GM20000 (cell line): ENCODE data around the gene CD44.

ENCODE experiments used
- DNase-seq: peaks from one replicate; pipeline ENCODE4 v3.0.0; 2012; ENCODE audit warnings: low spot score
- TF ChIP-seq, protein P1 (sequence below): IDR thresholded peaks from 2 replicates; pipeline ENCODE4 v1.5.1; 2012; ENCODE audit warnings: mild to moderate bottlenecking, control low read depth; ENCODE audit errors: extremely low read depth, missing control alignments

The CD44 gene

DNA sequence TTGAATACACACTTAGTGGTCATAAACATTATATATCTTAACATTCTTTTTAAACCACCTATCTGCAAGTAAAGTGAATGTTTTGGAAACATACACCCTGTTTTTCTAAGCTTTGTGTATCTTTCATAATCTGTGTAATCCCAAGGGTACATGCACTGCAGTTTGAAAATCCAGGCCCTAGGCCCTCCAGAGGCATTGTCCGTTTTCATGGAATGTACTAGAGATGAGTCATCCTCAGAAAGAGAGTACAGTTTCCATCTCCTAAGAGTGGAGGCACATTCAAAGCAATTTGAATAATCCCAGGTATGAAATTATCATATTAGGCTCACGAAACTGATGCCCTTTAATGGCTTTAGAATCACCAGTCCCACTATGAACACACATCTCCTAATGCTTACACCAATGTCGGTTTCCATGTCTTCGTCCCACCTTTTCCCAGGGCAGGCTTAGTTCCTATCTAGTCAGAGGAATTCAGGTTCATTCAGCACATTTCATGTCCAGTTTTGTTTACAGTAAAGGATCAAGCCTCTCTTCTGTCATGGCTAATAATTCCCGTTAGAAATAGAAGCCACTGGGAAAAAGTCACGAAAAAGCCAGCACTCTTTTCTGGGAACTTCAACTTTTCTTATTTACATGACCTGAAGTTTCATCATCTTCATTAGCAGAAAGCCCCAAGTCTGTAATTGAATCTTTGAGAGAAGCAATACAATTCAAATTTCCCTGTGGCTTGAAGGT lies 39.5 kb upstream of the CD44 start:
- TF ChIP-seq, protein P1, sequence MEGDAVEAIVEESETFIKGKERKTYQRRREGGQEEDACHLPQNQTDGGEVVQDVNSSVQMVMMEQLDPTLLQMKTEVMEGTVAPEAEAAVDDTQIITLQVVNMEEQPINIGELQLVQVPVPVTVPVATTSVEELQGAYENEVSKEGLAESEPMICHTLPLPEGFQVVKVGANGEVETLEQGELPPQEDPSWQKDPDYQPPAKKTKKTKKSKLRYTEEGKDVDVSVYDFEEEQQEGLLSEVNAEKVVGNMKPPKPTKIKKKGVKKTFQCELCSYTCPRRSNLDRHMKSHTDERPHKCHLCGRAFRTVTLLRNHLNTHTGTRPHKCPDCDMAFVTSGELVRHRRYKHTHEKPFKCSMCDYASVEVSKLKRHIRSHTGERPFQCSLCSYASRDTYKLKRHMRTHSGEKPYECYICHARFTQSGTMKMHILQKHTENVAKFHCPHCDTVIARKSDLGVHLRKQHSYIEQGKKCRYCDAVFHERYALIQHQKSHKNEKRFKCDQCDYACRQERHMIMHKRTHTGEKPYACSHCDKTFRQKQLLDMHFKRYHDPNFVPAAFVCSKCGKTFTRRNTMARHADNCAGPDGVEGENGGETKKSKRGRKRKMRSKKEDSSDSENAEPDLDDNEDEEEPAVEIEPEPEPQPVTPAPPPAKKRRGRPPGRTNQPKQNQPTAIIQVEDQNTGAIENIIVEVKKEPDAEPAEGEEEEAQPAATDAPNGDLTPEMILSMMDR = no peak
- no peak for DNase-seq

DNA sequence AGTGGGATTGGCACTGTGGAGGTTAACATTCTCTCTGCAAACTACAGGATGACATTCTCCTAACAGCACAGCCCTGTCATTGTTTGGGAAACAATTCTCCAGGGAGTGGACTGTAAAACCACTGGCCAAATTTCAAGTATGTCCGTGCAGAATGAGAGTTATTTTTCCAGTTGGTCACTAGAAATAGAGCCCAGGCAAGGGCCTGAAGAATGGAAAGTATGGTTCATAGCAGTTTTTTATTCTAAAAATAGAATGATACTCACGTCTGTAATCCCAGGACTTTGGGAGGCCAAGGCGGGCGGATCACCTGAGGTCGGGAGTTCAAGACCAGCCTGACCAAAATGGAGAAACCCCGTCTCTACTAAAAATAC lies 39.0 kb upstream of the CD44 start:
- DNase-seq = no peak
- TF ChIP-seq, protein P1 = no peak

DNA sequence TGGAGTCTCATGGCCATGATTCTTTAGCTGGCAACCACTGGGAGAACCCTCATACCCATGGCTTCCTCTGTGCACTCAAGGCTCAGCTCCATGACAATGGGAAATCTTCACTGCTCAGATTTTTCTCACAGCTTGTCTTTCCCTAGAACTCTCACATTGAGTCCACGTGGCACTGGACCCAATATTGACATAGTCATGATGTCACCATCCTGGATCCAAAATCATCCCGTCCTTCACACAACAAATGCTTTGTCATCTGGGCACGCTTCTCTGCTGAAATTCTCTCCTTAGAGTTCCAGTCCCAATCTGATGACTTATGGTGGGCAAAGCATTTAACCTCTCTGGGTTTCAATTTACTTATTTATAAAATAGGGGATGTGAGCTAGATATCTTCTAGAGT lies 37.7 kb upstream of the CD44 start:
- TF ChIP-seq, protein P1 = no peak
- DNase-seq = no peak

DNA sequence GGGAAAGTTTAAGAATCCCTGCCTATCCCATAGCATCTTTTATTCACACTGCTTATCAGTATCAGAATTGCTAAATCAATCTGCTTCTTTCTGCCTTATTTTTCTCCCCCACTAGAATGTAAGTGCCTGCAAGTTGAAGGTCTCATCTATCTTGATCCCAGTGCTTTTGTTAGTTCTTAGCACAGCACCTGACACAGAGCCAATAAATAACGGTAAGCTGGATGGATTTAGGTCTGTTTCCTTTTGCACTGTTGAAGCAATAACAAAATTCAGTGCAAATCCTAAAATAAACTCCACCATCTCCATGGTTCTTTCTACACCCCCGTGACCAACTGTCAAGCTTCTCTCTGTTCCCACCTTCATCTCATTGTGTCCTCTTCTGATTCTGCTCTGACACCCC lies 36.7 kb upstream of the CD44 start:
- TF ChIP-seq, protein P1 = no peak
- DNase-seq = no peak

DNA sequence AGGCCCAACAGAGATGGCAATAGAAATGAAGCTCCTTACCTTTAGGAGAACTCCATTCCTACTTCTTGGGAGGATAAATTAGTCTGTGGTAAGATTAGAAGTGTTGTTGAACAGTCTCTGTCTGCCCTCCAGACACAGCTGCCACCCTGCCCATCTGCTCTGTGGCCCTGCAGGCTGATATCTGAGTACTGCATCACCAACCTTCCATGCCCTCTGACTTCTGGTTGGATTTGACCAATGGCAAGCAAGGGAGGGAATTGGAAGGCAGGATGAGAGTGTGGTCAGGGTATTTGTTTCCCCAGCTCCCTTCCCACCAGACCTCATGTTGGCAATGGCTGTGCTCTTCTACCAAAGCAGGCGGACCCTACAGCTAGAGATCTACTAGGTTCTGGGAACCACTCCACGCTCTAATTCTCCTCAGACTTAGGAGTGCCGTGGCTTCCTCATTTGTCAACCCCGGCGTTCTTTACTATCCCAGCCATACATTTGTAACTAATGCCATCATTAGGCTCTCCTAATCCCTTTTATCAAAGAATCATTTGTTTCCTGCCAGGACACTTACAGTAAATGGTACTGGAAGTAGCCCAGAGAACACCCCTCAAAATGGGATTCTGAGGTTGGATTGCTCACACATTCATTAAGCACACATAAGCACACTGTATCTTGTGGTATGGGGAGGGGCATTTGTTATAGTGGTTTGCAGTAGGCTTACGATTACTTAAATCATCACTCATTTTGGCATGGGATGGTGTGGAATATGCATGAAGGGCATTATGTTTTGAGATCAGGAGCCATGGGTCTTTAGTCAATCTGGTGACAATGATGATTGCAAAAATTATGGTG lies 35.4 kb upstream of the CD44 start:
- TF ChIP-seq, protein P1 = no peak

DNA sequence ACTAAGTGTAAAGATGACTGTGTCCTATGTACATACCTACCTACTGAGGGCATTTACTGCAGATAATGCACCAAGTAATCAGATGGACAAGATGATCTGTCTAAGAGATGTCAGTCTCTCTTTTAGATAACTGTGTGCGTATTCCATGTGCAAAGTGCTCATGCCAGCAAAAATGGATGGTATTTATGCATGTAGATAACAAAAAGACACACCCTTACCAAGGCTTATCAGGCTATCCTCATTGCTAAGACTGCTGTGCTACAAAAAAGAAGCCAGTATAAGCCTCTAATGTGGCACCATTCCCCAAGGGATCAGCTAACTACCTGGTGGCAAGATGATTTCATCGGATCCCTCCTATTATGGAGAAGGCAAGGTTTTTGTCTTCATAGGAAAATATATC lies 34.3 kb upstream of the CD44 start:
- DNase-seq = no peak
- TF ChIP-seq, protein P1 = no peak

More for the DNA sequence above, 35.4 kb upstream of the CD44 start:
- DNase-seq = no peak
